Neural cell (in vitro differentiated cells): Measurements from ENCODE around the gene RETREG1.

Source experiments
- EP300 ChIP-seq: fragments of 450-650 bp; conservative IDR thresholded peaks from 2 replicates; pipeline ENCODE4 v1.6.1; 2014; ENCODE audit warnings: antibody characterized with exemption, mild to moderate bottlenecking, moderate library complexity; ENCODE audit not compliant: poor library complexity, severe bottlenecking
- EZH2 ChIP-seq: fragments of 200-600, 300-800 bp; shearing (Covaris generic), sonication (generic); IDR thresholded peaks from 2 replicates; pipeline ENCODE4 v1.6.1; 2014; ENCODE audit warnings: antibody characterized with exemption, low read length, borderline replicate concordance, mild to moderate bottlenecking; ENCODE audit not compliant: insufficient read depth, poor library complexity, severe bottlenecking
- POLR2AphosphoS5 ChIP-seq: IDR thresholded peaks from 2 replicates; pipeline ENCODE4 v1.6.1; 2012
- RAD21 ChIP-seq: fragments of 450-650 bp; conservative IDR thresholded peaks from 2 replicates; pipeline ENCODE4 v1.6.1; 2014; ENCODE audit warnings: antibody characterized with exemption, mild to moderate bottlenecking, moderate library complexity
- TAF1 ChIP-seq: IDR thresholded peaks from 2 replicates; pipeline ENCODE4 v1.6.1; 2012; ENCODE audit warnings: low read depth
- TF ChIP-seq, protein P1 (sequence below): fragments of 450-650 bp; IDR thresholded peaks from 2 replicates; pipeline ENCODE4 v1.5.1; 2014; ENCODE audit warnings: antibody characterized with exemption, mild to moderate bottlenecking, moderate library complexity; ENCODE audit not compliant: poor library complexity, severe bottlenecking

DNA sequence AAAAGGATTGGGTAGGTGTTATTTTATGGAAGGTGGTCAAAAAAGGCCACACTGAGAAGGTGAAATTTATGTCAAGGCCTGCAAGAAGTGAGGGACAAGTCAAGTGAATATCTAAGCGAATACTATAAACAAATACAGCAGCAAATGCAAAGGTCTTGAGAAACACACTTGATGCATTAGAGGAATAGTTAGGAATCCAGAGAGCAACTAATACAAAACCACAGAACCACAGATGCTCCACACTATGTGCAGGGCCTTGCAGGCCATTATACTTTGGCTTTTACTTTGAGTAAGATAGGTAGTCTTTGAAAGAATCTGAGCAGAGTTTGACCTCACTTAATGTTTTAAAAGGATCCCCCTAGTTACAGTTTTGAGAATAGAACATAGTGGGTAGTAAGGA is 155.8 kb downstream of the RETREG1 start:
- TF ChIP-seq, protein P1, sequence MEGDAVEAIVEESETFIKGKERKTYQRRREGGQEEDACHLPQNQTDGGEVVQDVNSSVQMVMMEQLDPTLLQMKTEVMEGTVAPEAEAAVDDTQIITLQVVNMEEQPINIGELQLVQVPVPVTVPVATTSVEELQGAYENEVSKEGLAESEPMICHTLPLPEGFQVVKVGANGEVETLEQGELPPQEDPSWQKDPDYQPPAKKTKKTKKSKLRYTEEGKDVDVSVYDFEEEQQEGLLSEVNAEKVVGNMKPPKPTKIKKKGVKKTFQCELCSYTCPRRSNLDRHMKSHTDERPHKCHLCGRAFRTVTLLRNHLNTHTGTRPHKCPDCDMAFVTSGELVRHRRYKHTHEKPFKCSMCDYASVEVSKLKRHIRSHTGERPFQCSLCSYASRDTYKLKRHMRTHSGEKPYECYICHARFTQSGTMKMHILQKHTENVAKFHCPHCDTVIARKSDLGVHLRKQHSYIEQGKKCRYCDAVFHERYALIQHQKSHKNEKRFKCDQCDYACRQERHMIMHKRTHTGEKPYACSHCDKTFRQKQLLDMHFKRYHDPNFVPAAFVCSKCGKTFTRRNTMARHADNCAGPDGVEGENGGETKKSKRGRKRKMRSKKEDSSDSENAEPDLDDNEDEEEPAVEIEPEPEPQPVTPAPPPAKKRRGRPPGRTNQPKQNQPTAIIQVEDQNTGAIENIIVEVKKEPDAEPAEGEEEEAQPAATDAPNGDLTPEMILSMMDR = no peak
- no peak for TF ChIP-seq RAD21
- TF ChIP-seq EP300 = no peak
- TF ChIP-seq TAF1 = no peak
- TF ChIP-seq POLR2AphosphoS5 = no peak
- no peak for TF ChIP-seq EZH2
